NCI-H146 (cell line): Measurements from ENCODE around the gene ACVRL1.
"Not testable (repeated sequence)": the region's sequence is repeated elsewhere in the genome, so short reads cannot be mapped to it uniquely, and the experiment has no call there.

Experiments used
- DNase-seq: peaks from one replicate; lab custom pipeline; 2025; lab: John Stamatoyannopoulos, UW

Gene ACVRL1

DNA sequence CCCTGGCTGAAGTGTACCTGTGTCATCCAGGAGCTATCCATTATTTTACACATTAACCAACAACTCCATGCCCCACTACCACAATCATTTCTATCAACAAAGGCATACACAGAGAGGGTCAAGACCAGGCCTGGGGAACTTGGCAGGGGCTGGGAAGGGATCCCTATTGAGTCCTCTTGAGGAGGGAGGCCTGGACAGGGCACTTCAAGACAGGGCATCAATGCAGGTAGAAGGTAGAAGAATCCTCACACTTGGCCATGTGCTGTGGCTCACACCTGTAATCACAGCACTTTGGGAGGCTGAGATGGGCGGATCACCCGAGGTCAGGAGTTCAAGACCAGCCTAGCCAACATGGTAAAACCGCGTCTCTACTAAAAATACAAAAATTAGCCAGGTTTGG is 32.8 kb upstream of the ACVRL1 start:
- DNase-seq: no peak

- no peak for DNase-seq
Measured at GRCh38 chr12:51879102-51879501, 28.2 kb upstream of the ACVRL1 start.

GRCh38 chr12:51883295-51883694 is 24.0 kb upstream of the ACVRL1 start:
- DNase-seq: no peak

DNA sequence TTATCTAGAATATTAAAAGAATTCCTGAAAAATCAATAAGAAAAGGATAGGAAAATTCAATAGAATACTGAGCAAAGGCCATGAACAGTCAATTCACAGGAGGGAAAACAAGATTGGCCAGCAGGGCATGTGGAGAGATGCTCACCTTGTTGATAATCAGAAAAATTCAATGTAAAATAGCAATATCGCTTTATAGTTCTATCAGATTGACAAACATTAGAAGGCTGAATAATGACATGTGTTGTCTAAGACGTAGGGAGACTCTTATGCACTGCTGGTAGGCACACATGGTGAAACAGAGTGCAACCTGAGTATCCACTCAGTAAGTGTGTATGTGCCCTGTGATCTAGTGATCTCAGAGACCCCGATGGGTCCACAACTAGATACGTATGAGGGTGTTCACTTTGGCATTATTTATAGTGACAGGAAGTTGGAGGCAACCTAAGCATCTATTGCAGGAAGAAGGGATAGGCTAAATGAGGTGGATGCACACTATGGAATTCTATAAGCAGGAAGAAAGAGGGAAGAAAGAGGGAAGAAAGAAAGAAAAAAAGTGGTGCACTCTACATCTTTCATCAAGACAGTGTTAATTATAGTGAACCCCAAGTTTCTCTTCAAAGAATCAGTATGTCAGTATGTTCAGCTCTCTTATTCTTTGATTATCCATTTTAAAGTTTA is 23.2 kb upstream of the ACVRL1 start:
- DNase-seq: no peak

DNA sequence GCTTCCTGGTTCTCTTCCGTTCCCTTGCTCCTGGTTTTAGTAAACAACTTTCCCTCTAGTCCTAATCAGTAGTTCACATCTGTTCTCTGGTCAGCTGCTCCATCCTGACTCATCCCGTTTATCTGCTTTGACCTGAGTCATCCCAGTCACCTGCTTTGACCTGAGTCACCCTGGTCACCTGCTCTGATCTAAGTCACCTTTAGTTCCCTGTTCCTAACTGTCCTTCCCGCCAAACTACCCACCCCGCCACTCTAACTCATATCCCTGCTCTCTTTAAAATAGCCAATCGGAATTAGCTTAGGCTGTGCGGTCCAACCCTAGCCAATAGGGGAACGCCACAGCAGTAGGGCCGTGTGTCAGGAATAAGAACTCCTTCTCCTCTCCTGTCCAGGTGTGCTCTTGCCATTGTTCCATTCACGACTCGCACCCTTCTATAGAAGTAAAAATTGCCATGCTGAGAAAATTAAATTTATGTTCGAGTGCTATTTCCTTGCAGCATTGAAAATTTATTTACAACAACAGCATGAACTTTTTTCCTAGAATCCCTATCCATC is 22.6 kb upstream of the ACVRL1 start:
- no peak for DNase-seq

DNA sequence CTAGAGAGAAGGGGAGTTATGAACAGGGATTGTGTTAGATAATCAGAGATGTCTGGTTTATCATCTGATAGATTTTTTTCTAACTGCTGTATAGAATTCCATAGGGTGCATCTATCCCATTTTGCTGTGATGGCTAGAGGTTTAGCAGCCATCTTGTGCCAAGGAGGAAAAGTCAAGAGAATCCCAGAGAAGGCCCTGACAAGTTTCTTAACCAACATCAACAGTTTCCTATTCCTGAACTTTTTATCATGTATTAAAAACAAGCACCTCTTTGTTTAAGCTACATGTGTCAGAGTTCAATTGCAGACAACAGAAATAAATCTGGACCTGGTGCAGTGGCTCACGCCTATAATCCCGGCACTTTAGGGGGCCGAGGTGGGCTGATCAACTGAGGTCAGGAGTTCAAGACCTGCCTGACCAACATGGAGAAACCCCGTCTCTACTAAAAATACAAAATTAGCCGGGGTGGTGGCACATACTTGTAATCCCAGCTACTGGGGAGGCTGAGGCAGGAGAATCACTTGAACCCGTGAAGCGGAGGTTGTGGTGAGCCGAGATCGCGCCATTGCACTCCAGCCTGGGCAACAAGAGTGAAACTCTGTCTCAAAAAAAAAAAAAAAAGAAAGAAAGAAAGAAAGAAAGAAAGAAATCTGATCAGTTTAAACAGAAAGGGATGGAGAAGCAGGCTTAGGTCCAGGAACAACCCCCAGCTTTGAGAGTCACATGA is 21.8 kb upstream of the ACVRL1 start:
- not testable (repeated sequence) for DNase-seq

GRCh38 chr12:51886021-51886710 is 21.1 kb upstream of the ACVRL1 start:
- DNase-seq: no peak

DNA sequence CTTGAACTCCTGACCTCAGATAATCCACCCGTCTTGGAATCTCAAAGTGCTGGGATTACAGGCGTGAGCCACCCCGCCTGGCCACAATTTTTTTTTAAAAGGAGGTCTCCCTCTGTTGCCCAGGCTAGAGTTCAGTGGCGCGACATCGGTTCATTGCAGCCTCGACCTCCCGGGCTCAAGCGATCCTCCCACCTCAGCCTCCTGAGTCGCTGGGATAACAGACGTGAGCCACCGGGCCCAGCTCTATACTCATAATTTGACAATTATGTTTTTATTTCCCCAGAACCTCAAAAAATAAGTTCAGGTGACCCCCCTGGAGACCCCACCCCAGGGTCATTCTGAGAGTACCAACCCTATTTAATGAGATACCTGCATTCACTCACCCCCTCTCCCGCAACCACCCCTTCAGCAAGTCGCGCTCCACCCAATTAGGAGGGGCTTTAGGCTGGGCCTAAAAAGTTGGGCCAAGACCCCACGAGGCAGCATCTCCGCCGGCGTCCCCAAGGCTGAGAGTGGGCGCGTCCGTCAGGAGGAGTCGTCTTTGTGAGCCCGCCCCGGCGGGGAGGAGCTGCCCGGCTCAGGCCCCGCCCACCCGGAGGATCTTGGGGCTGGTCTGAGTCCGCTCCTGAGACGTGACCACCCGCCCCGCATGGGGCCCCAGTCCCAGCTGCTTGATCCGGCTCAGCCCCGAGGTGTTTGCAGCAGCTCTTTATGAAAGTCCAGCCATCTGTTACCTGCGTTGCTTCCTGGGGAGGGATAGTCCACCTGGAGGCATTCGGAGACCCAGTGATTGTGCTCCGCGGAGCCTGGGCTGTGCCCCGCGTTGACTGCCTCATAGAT is 19.6 kb upstream of the ACVRL1 start, which contains the start of gene ANKRD33:
ANKRD33 (plus strand) TSS at position 628 of the 840 bp plus-strand sequence; CDS start at position 712, 84 bp downstream.
- DNase-seq: peak; percentile 99

DNA sequence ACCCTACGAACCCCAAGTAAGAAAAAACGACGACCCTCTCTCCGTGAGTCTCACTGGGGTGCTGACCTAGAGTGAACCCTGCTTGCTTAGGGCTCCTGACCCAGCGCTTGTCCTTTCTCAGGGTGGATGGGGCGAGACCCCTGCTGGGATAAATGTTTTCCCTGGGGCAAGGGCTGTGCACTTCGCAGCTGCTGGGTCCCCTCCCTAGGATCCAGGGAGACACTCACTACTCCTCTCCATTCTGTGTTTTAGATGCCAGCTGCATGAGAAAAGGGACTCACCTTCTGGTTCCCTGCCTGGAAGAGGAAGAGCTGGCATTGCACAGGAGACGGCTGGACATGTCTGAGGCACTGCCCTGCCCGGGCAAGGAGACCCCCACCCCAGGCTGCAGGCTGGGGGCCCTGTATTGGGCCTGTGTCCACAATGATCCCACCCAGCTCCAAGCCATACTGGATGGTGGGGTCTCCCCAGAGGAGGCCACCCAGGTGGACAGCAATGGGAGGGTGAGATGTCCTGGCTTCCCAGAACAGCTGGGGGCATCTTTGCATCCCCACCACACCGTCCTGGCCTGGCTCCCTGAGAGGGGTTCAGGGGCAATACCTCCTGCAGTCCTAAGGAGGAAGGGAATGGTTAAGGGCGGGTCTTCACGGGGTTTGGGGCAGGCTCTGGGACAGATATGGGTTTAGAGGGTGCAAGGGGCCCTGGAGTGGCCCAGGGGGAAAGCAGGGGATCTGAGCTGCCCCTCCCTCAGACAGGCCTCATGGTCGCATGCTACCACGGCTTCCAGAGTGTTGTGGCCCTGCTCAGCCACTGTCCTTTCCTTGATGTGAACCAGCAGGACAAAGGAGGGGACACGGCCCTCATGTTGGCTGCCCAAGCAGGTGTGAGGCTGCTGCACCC is 18.7 kb upstream of the ACVRL1 start:
- DNase-seq: peak; percentile 96

DNA sequence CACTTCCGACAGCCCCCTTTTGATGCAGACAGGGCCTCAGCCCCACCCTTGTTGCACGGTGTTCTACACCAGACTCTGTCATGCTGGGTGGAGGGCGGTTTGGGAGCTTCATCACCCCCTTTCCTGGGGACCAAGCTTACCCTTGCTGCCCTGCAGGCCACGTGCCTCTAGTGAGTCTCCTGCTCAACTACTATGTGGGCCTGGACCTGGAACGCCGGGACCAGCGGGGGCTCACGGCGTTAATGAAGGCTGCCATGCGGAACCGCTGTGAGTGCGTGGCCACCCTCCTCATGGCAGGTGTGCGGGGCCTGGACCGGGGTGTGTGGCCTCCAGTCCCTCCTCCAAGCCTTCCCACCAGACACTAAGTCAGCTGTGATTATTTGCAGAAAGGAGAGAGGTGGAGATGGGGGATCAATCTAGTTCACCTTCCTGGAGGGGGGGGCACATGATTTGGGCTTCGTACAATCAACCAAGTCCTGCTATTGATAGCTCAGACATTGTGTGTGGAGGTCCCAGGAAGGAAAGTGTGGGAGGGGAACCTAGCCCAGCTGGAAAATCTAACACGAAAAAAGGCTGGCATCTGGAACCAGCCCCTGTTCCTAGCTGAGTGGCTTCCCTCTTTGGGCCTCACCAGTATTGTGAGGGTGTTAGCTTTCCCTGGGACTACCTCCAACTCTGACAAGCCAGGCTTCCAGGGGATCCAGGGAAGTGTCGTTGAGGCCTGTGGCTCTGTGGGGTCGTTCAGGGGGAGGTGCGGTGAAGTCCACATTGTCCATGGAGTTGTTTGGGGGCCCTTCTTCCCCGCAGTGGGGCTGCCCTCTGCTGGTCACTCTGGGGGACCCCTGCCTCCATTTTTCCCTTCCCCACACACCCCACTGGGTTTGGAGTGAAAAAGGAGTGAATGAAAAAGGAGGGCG is 17.8 kb upstream of the ACVRL1 start:
- peak; percentile 77 for DNase-seq

DNA sequence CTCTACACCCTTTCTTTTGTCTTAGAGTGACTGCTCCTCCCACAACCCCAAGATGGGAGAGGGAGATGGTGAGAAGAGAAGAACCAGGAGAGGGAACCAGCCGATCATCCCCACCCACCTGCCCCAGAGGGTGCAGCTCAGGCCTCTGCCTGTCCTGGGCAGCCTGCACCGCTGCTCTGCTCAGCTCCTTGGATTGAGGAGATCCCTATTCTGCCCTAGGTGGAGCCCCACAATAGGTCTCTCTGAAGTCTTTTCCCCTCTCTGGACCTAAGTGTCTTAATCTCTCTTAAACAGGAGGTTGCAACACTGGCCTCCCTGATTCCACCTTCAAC is 17.2 kb upstream of the ACVRL1 start:
- DNase-seq: no peak

- DNase-seq: no peak
Measured at GRCh38 chr12:51890511-51891171, 16.7 kb upstream of the ACVRL1 start.

DNA sequence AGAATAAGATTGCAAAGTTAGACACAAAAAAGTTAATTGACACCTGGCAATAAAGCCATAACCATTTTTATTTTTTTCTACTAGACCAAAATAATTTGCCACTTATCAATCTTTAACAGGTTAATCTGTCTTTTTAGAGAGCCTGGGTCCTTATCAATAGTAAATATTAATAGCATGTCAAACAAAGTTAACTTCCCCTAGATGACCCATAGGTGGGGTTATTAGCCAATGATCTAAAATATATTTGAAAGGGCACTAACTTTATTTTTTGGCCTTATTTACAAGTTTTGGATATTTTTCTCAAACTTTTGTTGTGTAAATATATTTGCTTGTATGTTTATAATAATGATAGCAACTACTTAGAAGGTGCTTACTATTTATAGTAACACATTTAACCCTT is 15.5 kb upstream of the ACVRL1 start:
- DNase-seq: no peak

DNA sequence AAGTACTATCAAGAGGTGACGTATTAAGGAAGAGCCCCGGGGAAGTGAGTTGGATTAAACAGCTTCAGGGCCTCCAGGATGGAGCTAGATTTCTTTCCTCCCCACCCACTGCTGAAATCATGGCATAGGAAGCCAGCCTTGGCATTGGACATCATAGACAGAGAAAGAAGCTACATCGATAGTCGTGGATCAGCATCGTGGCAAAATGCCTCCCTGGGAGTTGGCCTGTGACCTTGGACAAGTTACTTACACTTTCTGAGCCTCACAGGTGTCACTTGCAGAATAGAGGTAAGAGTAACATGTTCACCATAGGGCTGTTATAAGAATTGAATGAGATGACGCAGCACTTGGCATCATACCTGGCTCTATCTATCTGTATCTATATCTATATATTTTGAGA is 13.5 kb upstream of the ACVRL1 start:
- no peak for DNase-seq

DNA sequence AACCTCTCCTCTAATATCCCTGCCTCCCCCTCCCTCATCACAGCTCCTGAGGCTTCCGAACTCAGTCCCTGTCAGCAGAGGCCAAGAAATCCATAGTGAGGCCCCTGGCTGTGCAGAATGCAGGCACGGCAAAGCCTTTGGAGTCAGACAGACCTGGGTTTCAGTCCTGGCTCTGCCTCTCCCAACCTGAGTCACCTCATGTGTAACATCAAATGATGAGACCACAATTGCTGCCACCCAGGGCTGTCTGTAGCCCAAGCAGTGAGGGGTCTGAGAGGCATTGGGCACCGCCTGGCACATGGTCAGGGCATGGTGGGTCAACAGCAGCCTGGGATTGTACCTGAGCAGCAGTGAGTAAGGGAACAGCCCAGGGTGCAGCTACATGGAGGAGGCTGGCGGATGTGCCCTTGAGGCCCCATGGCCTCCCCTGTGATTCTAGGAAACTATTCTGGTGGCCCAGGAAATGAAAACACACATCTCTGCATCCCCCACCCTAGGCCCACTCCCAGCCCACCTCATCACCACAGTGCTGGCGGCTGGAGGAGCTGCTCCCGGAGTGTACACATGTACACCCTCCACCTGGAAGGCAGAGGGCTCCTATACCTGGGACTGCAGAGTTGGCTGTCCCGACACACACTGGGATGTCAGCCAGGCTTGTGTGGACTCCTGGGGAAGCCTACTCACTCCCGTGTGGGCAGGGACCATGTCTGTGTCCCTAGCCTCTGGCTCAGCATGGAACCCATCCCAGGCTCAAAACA is 11.7 kb upstream of the ACVRL1 start:
- no peak for DNase-seq

DNA sequence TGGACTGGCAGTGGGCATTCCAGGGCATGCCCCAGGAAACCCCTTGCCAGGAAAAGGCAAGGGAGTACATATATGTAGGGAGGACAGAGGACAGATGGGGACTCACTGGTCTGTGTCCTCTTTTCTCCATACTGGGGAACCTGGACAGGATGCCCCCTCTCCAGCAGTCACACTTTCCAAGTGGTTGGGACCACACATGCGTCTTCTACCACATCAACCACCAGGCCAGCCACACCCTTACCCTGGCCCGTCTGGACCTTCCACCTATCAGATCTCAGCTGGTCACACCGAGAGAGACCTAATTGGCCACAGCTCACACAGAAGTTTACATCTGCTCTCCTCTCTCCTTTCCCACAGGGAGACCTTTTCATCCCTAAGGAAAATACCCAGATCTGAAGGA is 11.1 kb upstream of the ACVRL1 start:
- no peak for DNase-seq

DNA sequence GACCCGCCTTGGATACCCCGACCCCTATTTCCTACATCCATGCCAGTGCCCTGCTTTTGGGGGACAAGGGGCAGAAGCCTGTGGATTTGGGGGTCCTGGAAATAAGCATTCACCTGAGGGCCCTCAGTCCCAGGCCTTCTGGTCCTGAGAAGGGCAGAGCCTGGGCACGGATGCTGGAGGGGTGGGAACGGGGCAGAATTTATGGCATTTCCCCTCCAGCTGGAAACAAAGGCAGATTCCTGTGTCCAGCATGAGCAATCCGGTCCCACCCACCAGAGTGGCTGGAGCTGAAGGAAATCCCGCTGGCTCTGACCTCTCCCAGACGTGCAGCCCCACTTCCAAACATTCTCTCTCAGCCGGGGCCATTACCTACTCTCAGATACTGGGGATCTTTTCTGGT is 10.1 kb upstream of the ACVRL1 start:
- no peak for DNase-seq

DNA sequence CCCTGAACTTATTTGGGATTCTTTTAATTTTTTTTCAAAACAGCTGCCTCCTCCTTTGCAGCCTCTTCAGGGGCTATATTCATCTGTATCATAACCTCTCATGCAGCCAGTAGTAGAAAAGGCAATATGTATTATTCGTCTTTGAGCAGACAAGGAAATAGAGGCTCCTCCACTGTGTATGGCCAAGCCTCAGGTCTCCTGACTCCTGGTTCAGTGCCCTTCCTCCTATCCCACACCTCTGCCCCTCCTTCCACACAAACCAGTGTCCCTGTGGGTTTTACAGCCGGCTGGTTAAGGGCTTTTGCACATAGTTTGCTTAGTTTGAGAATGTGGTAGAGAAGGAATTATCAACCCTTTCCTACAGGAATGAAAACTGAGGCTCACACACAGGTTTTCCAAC is 8.8 kb upstream of the ACVRL1 start:
- no peak for DNase-seq

DNA sequence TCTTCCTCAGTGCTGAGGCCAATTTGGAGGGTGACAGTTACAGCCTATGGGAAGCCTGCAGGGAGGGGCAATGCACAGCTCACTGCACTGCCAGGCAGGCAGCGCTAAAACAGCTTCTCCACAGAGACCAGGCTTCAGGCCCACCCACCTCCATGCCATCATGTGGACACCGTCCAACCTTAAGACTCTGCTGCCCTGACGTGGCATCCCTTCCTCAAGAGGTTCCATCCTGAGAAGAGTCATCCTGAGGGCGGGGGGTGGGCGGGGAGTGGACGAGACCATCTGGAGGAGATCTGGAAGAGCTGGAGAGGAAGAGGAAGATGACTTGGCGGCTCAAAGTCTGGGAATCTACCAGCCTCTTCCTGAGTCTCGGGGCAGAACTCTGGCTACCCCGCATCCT is 8.4 kb upstream of the ACVRL1 start:
- DNase-seq: no peak
